ENCODE data around the gene LGSN.

Gene LGSN

GRCh38 chr6:63269470-63269869, 50.3 kb downstream of the LGSN start:
- H3K9ac ChIP-seq (ENCODE audit: low read depth, low read length, poor library complexity, severe bottlenecking), result no peak overlapping the region
- no peak overlapping the region for H2AFZ ChIP-seq (ENCODE audit: low read length)
- no peak overlapping the region for H3K4me3 ChIP-seq (ENCODE audit: low read length, poor library complexity, severe bottlenecking)
- H3F3A ChIP-seq (ENCODE audit: low read depth), result no peaks in the 10 kb centered on the region
- H3K27me3 ChIP-seq (ENCODE audit: insufficient read depth, low read length, poor library complexity, severe bottlenecking), result no peaks in the 10 kb centered on the region
- TF ChIP-seq CTCF (conservative IDR thresholded peaks at IDR 0.05; ENCODE audit: low read length) (no peak), EZH2phosphoT487 (IDR thresholded peaks at IDR 0.05; ENCODE audit: borderline replicate concordance) (no peak)
- no peaks in the 10 kb centered on the region for H3K4me1 ChIP-seq (ENCODE audit: insufficient read depth, low read length, poor library complexity, severe bottlenecking)
- no peaks in the 10 kb centered on the region for H3K9me2 ChIP-seq (replicated peaks; ENCODE audit: low read depth, low read length)
- H4K20me1 ChIP-seq (ENCODE audit: insufficient read depth, low read length, poor library complexity, severe bottlenecking), result no peaks in the 10 kb centered on the region
- no peaks in the 10 kb centered on the region for H3K36me3 ChIP-seq (ENCODE audit: insufficient read depth, low read length)
- no peaks in the 10 kb centered on the region for H3K9me3 ChIP-seq (ENCODE audit: insufficient read depth, low read depth, low read length)
- H3K79me2 ChIP-seq (ENCODE audit: insufficient read depth, low read length), result no peaks in the 10 kb centered on the region
- H3K4me2 ChIP-seq (ENCODE audit: low read depth, low read length, poor library complexity, severe bottlenecking), result no peak overlapping the region

DNA sequence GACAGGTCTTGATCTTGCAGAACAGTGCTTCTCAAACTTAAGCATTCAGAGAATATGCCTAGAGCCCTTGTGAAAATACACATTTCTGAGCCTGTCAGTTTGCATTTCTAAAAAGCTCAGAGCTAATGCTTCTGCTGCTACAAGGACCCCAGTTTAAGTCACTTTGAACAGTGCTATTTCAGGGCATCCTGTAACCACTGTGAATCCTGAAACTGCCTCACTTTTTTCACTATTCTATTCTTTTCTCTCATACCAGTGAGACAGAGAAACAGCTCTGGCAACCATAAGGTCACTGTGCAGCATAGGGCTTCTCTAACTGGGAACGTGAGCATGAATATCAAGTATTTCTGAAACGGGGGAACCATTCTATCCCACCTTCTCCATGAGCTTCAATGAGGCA, 51.2 kb downstream of the LGSN start:
- H3K4me2 ChIP-seq (ENCODE audit: low read depth, low read length, poor library complexity, severe bottlenecking), result no peak overlapping the region
- no peak for TF ChIP-seq EZH2phosphoT487 (IDR thresholded peaks at IDR 0.05; ENCODE audit: borderline replicate concordance)
- TF ChIP-seq CTCF (conservative IDR thresholded peaks at IDR 0.05; ENCODE audit: low read length), result no peak
- no peaks in the 10 kb centered on the region for H4K20me1 ChIP-seq (ENCODE audit: insufficient read depth, low read length, poor library complexity, severe bottlenecking)
- no peak overlapping the region for H3K9ac ChIP-seq (ENCODE audit: low read depth, low read length, poor library complexity, severe bottlenecking)
- H3K36me3 ChIP-seq (ENCODE audit: insufficient read depth, low read length), result no peaks in the 10 kb centered on the region
- no peaks in the 10 kb centered on the region for H3K9me3 ChIP-seq (ENCODE audit: insufficient read depth, low read depth, low read length)
- H3K4me3 ChIP-seq (ENCODE audit: low read length, poor library complexity, severe bottlenecking), result no peak overlapping the region
- no peaks in the 10 kb centered on the region for H3K4me1 ChIP-seq (ENCODE audit: insufficient read depth, low read length, poor library complexity, severe bottlenecking)
- H3K79me2 ChIP-seq (ENCODE audit: insufficient read depth, low read length), result no peaks in the 10 kb centered on the region
- no peaks in the 10 kb centered on the region for H3K9me2 ChIP-seq (replicated peaks; ENCODE audit: low read depth, low read length)
- H3F3A ChIP-seq (ENCODE audit: low read depth), result no peaks in the 10 kb centered on the region
- no peaks in the 10 kb centered on the region for H3K27me3 ChIP-seq (ENCODE audit: insufficient read depth, low read length, poor library complexity, severe bottlenecking)
- H2AFZ ChIP-seq (ENCODE audit: low read length), result no peak overlapping the region

DNA sequence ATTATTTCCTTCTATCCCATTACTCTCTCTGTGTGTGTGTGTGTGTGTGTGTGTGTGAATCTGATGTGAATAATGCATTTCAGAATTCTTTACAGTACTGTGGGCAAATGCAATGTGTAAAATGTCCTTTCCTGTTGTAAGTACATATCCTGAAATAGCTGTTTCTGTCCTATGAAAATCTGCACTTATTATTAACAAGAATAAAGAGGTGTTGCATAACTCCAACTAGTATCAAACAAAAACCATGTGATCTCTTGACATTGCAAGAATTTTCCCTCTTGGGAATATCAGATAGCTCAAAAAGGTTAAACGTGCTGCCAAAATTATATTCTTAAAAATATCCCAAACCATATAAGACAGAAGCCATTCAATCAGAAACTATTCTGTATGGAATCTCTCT, 52.0 kb downstream of the LGSN start:
- Histone ChIP-seq H3K4me2 (ENCODE audit: low read depth, low read length, poor library complexity, severe bottlenecking) (no peak overlapping the region), H3K9ac (ENCODE audit: low read depth, low read length, poor library complexity, severe bottlenecking) (no peak overlapping the region), H3K27me3 (ENCODE audit: insufficient read depth, low read length, poor library complexity, severe bottlenecking) (no peaks in the 10 kb centered on the region), H3K79me2 (ENCODE audit: insufficient read depth, low read length) (no peaks in the 10 kb centered on the region), H4K20me1 (ENCODE audit: insufficient read depth, low read length, poor library complexity, severe bottlenecking) (no peaks in the 10 kb centered on the region), H3K9me2 (replicated peaks; ENCODE audit: low read depth, low read length) (no peaks in the 10 kb centered on the region), H3K4me1 (ENCODE audit: insufficient read depth, low read length, poor library complexity, severe bottlenecking) (no peaks in the 10 kb centered on the region), H3K36me3 (ENCODE audit: insufficient read depth, low read length) (no peaks in the 10 kb centered on the region), H3F3A (ENCODE audit: low read depth) (no peaks in the 10 kb centered on the region), H3K9me3 (ENCODE audit: insufficient read depth, low read depth, low read length) (no peaks in the 10 kb centered on the region), H2AFZ (ENCODE audit: low read length) (no peak overlapping the region), H3K4me3 (ENCODE audit: low read length, poor library complexity, severe bottlenecking) (no peak overlapping the region)
- TF ChIP-seq EZH2phosphoT487 (IDR thresholded peaks at IDR 0.05; ENCODE audit: borderline replicate concordance) (no peak), CTCF (conservative IDR thresholded peaks at IDR 0.05; ENCODE audit: low read length) (no peak)
